Measurements from ENCODE around the gene MANSC1. TPM values are rescaled to one million over a fixed set of nuclear protein-coding genes. Genes with fewer than 3 reads are reported as not detected.
A peak's percentile ranks its signal among the peaks of the same experiment; 100 is the strongest.

The MANSC1 gene
- total and polyA plus RNA-seq, 10 of the 15 experiments (the other 5 are each of a cell fraction or from before 2014, with no cell fraction given) = 0.02 to 0.23 (median 0.11) TPM; not detected in 2

- TF ChIP-seq HDGF (IDR thresholded peaks at IDR 0.05) (0 out of 2 replicates have a peak, but pooled peaks have one; percentile 30), ASH2L (IDR thresholded peaks at IDR 0.05; ENCODE audit: borderline replicate concordance, low read depth) (no peak), RELA (IDR thresholded peaks at IDR 0.05; ENCODE audit: borderline replicate concordance, partially characterized antibody) (no peak), RCOR1 (conservative IDR thresholded peaks at IDR 0.05; ENCODE audit: low read depth, low read length) (no peak), ZBTB11 (CRISPR knock-in tag; IDR thresholded peaks at IDR 0.05) (no peak), TAF1 (IDR thresholded peaks at IDR 0.05; ENCODE audit: borderline replicate concordance, low read depth, low read length) (no peak), CEBPB (IDR thresholded peaks at IDR 0.05; ENCODE audit: borderline replicate concordance in 1 of 2, low read depth in 2 of 2, low read length in 2 of 2) (no peak), ZBTB40 (IDR thresholded peaks at IDR 0.05; ENCODE audit: borderline replicate concordance) (no peak), LARP7 (IDR thresholded peaks at IDR 0.05) (no peak), MEF2B (IDR thresholded peaks at IDR 0.05; ENCODE audit: partially characterized antibody, poor library complexity, severe bottlenecking) (no peak), ZBTB33 (IDR thresholded peaks at IDR 0.05) (no peak), PML (IDR thresholded peaks at IDR 0.05; ENCODE audit: low read length) (no peak), CHD4 (IDR thresholded peaks at IDR 0.05) (no peak), MLLT1 (IDR thresholded peaks at IDR 0.05) (peak; percentile 70), DPF2 (IDR thresholded peaks at IDR 0.05) (no peak), RB1 (IDR thresholded peaks at IDR 0.05; ENCODE audit: borderline replicate concordance) (no peak; the same call in 1 of the 2 replicates), ZZZ3 (IDR thresholded peaks at IDR 0.05; ENCODE audit: control insufficient read depth, insufficient read length, low read depth) (no peak)
These were observed 26.8 kb upstream of the MANSC1 start (continued) for GRCh38 chr12:12376646-12377448.

All from GM12878 (cell line).